GM21825 (cell line): Measurements from ENCODE around the gene LRRC47.
"Not testable (repeated sequence)": the region's sequence is repeated elsewhere in the genome, so short reads cannot be mapped to it uniquely, and the experiment has no call there.

Experiments used
- ATAC-seq: cut with Tn5 transposase; IDR thresholded peaks from one replicate; pipeline ENCODE4 v1.9.1; 2021; ENCODE audit warnings: mild to moderate bottlenecking, moderate library complexity; ENCODE audit not compliant: unreplicated experiment

LRRC47 gene

GRCh38 chr1:3816331-3817137 lies 20.2 kb upstream of the LRRC47 start:
- ATAC-seq = no peak

- no peak for ATAC-seq
Observed at GRCh38 chr1:3814771-3815561, 18.7 kb upstream of the LRRC47 start.

GRCh38 chr1:3814065-3814464 lies 17.8 kb upstream of the LRRC47 start:
- ATAC-seq = no peak

GRCh38 chr1:3811595-3811911 lies 15.3 kb upstream of the LRRC47 start:
- no peak for ATAC-seq

- not testable (repeated sequence) for ATAC-seq
Observed at GRCh38 chr1:3810149-3810761, 14.0 kb upstream of the LRRC47 start.

- ATAC-seq = no peak
Observed at GRCh38 chr1:3809680-3810079, 13.4 kb upstream of the LRRC47 start.

- ATAC-seq = no peak
Observed at GRCh38 chr1:3807769-3808168, 11.5 kb upstream of the LRRC47 start.

- no peak for ATAC-seq
Observed at GRCh38 chr1:3805038-3805437, 8.7 kb upstream of the LRRC47 start.

- not testable (repeated sequence) for ATAC-seq
Observed at GRCh38 chr1:3804627-3804944, 8.3 kb upstream of the LRRC47 start.

- ATAC-seq = no peak
Observed at GRCh38 chr1:3803905-3804626, 7.8 kb upstream of the LRRC47 start.

- not testable (repeated sequence) for ATAC-seq
Observed at GRCh38 chr1:3800795-3801194, 4.5 kb upstream of the LRRC47 start.

- ATAC-seq = no peak
Observed at GRCh38 chr1:3799976-3800685, 3.8 kb upstream of the LRRC47 start.

- peak; percentile 30 for ATAC-seq
Observed at GRCh38 chr1:3795453-3796214, 664 bp downstream of the LRRC47 start.

- ATAC-seq = no peak
Observed at GRCh38 chr1:3790952-3791351, 5.3 kb downstream of the LRRC47 start.

GRCh38 chr1:3790500-3790923 lies 5.8 kb downstream of the LRRC47 start:
- no peak for ATAC-seq

- no peak for ATAC-seq
Observed at GRCh38 chr1:3789421-3790300, 6.6 kb downstream of the LRRC47 start.

GRCh38 chr1:3788756-3789420 lies 7.4 kb downstream of the LRRC47 start:
- ATAC-seq = no peak
